ENCODE data around the gene IRAG1. TPM values are rescaled to one million over a fixed set of nuclear protein-coding genes. Genes with fewer than 3 reads are reported as not detected.
A peak's percentile ranks its signal among the peaks of the same experiment; 100 is the strongest.

Gene IRAG1
- total RNA-seq (ENCODE audit: low replicate concordance) = 17.6 and 32.0 TPM in 2 replicates

- peak; percentile 70 for DNase-seq (ENCODE audit: low read depth)
- H3K4me3 ChIP-seq (ENCODE audit: low read depth, low read length) = peak within 1 kb of the TSS; percentile 61
- no peak for TF ChIP-seq CTCF (IDR thresholded peaks at IDR 0.05; ENCODE audit: insufficient read depth, low read length)
Measured at GRCh38 chr11:10693509-10694081, at the start of gene IRAG1. IRAG1 (minus strand) TSS chr11:10693755; CDS start chr11:10693602, 153 bp downstream.

DNA sequence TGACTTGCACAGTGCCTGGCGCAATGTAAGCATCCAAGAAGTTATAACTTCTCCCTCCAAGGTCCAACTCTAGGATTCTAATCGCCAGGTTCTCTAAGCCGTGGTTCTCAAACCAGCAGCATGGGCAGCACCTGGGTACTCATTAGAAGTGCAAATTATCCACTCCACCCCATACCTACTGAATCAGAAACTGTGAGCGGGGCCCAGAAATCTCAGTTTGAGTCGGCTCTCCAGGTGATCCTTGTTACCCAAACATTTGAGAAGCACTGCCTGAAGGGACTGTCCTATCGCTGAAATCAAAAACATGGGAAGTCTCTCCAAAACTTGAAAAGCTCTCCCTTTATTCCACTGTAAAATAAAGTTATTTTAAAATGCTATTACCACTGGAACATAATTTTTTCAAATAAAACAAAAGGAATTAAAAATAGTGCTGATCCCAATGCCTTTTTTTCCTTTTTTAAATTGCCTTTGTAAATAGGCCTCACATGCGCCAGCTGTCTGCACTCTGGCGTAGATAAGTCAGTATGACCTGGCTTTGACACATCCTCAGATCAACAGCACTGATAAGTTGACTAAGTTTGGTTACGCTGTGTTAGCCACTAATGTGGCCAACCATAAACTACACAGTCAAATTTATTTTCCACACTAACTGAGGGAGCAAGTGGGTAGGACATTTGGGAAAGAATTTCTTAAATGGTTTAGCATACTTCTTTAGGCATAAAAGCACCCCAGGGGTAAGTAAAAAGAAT is 49.1 kb upstream of the IRAG1 start:
- no peak for TF ChIP-seq CTCF (IDR thresholded peaks at IDR 0.05; ENCODE audit: insufficient read depth, low read length)
- DNase-seq (ENCODE audit: low read depth) = peak; percentile 77
- H3K4me3 ChIP-seq (ENCODE audit: low read depth, low read length) = no peak overlapping the region

DNA sequence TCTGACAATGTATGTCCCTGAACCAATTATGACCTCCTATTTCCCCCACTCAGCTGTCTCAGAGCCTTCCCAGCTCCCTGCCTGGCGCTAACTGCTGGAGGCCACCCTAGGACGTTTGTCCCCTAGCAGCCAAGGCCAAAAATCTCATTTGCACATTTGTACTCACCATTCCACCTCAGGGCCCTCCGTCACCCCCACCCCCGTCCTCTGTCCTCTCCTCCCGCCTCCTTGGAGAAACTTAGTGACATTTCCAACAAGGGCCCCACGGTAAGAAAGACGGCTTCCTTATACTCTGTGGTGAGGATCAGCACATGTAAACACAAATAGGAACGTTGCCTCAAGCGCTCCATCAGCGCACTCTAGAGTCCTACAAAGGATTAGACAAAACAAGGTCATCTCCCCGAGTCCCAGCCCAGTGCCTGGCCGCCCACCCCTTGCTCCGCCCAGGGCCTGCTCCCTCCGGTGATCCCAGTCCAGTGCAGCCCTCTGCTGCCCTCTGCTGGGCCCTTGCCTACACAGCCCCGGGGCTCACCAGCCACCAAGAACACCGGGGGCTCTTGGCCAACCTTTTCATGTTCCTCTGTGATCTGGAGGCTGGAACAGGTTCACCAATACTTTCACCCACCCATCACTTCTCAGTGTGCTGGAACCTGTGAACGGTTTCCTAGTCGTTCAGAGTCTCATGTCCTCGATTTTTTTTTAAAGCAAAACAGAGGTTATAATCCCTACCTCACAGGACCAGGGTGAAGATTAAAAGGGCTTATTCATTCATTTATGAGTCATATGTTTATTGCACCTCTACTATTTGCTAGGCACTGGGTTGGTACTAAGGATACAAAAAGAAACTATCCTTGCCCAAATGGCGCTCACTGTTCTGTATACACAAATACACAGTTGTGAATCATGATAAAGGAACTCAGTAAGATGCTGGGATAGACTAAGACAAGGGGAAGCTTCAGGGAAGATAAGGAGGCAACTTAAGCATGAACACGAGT is 42.2 kb upstream of the IRAG1 start:
- TF ChIP-seq CTCF (IDR thresholded peaks at IDR 0.05; ENCODE audit: insufficient read depth, low read length) = peak; percentile 97
- peak overlapping the region; percentile 45 for H3K4me3 ChIP-seq (ENCODE audit: low read depth, low read length)
- DNase-seq (ENCODE audit: low read depth) = peak; percentile 98

GRCh38 chr11:10731064-10731680 is 37.6 kb upstream of the IRAG1 start:
- DNase-seq (ENCODE audit: low read depth) = no peak
- no peak for TF ChIP-seq CTCF (IDR thresholded peaks at IDR 0.05; ENCODE audit: insufficient read depth, low read length)
- H3K4me3 ChIP-seq (ENCODE audit: low read depth, low read length) = no peak overlapping the region

DNA sequence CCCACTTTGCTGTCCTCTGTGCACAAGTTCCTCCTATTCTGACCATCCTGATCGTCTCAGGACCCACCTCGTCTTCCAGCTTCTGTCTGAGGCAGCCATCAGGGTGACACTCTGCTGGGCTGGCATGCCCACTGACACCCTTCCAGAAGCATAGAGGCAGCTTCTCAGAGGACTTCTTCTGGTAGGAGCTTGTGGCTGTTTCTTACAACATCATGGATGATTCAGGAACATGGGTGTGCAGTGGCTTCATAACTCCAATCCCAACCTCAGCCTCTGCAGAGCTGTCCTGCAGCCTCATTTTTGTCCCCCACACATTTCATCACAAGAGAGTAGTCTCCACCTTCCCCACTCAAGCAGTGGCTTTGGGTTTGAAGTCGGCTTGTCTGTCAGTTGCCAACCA is 36.6 kb upstream of the IRAG1 start:
- no peak for TF ChIP-seq CTCF (IDR thresholded peaks at IDR 0.05; ENCODE audit: insufficient read depth, low read length)

GRCh38 chr11:10728789-10729472 is 35.4 kb upstream of the IRAG1 start:
- H3K4me3 ChIP-seq (ENCODE audit: low read depth, low read length) = no peak overlapping the region
- TF ChIP-seq CTCF (IDR thresholded peaks at IDR 0.05; ENCODE audit: insufficient read depth, low read length) = no peak
- DNase-seq (ENCODE audit: low read depth) = peak; percentile 52

More for the DNA sequence above, 36.6 kb upstream of the IRAG1 start:
- DNase-seq (ENCODE audit: low read depth) = no peak
- H3K4me3 ChIP-seq (ENCODE audit: low read depth, low read length) = no peak overlapping the region

Measured in fibroblast of the aortic adventitia (primary cell).